ENCODE measurements around the gene MRFAP1L1. TPM values are rescaled to one million over a fixed set of nuclear protein-coding genes. Genes with fewer than 3 reads are reported as not detected.

The MRFAP1L1 gene
- total and polyA plus RNA-seq, 4 donors, result 29.8 to 41.8 (median 30.7) TPM

DNA sequence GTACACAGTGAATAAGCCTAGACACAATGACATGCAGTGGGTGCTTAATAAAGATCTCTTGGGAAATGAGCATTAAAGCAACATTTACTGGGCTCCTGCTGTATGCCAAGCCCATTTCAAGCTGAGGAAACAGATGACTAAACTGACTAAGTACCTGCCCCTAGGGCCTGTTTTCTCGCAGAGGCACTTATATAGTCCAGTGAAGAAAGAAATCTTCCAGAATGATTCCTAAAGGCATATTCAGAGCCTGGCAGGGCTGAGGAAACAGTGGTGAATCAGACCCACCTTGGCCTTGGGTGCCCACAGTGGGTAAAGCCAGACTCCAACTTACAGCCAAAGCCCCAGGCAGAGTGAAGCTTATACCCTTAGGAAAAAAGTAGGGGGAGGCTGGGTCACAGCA, 38.0 kb downstream of the MRFAP1L1 start:
- Histone ChIP-seq H3K27me3 (ENCODE audit: control insufficient read depth in 4 of 4, insufficient read depth in 4 of 4, low read length in 3 of 4) (no peaks in the 10 kb centered on the region), H3K9me3 (ENCODE audit: control insufficient read depth in 4 of 4, low read length in 3 of 4) (no peaks in the 10 kb centered on the region), H3K27ac (ENCODE audit: low read depth in 1 of 2, low read length in 2 of 2) (no peak overlapping the region), H3K36me3 (ENCODE audit: control insufficient read depth in 4 of 4, insufficient read depth in 3 of 4, low read depth in 1 of 4, low read length in 3 of 4) (no peaks in the 10 kb centered on the region), H3K4me1 (ENCODE audit: control insufficient read depth in 4 of 4, insufficient read depth in 4 of 4, low read length in 3 of 4) (peaks cover 5 to 24% (median 21%) of the 10 kb centered on the region in 4 donors), H3K4me3 (ENCODE audit: low read depth in 1 of 3, low read length in 3 of 3) (no peak overlapping the region), H3K9ac (ENCODE audit: low read depth in 1 of 2, low read length in 2 of 2) (no peak overlapping the region)
- DNase-seq (ENCODE audit: low spot score), result no peak
- 97% methylated on average over 1 of the region's 1 CpG for WGBS
- TF ChIP-seq, protein P1, sequence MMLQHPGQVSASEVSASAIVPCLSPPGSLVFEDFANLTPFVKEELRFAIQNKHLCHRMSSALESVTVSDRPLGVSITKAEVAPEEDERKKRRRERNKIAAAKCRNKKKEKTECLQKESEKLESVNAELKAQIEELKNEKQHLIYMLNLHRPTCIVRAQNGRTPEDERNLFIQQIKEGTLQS (IDR thresholded peaks at IDR 0.05), result no peak
- TF ChIP-seq HNF4G (IDR thresholded peaks at IDR 0.05) (no peak), RAD21 (IDR thresholded peaks at IDR 0.05) (no peak), JUND (IDR thresholded peaks at IDR 0.05) (no peak), HNF4A (conservative IDR thresholded peaks at IDR 0.05) (no peak), RXRA (IDR thresholded peaks at IDR 0.05) (no peak), NR2F2 (IDR thresholded peaks at IDR 0.05) (no peak), EGR1 (IDR thresholded peaks at IDR 0.05; ENCODE audit: low read depth in 2 of 2) (no peak)
- TF ChIP-seq, protein P2, sequence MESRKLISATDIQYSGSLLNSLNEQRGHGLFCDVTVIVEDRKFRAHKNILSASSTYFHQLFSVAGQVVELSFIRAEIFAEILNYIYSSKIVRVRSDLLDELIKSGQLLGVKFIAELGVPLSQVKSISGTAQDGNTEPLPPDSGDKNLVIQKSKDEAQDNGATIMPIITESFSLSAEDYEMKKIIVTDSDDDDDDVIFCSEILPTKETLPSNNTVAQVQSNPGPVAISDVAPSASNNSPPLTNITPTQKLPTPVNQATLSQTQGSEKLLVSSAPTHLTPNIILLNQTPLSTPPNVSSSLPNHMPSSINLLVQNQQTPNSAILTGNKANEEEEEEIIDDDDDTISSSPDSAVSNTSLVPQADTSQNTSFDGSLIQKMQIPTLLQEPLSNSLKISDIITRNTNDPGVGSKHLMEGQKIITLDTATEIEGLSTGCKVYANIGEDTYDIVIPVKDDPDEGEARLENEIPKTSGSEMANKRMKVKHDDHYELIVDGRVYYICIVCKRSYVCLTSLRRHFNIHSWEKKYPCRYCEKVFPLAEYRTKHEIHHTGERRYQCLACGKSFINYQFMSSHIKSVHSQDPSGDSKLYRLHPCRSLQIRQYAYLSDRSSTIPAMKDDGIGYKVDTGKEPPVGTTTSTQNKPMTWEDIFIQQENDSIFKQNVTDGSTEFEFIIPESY (IDR thresholded peaks at IDR 0.05), result no peak

DNA sequence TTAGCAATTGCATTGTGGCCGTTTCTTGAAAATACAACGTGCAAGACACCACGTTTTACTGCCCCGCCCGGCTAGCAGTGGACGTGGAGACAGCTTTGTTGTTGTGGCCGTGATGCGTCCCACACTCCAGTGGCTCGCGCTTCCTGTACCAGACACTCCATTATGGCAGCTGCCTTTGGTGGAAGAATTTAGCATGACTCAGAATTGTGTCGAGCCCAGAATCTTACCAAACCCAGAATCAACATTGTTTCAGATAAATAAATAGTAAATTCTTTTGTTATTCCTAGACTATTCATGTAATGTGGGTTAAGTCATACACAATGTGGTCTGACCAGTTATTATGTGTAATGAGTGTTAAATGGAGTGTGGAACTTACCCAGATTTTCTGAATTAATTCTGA, 41.3 kb downstream of the MRFAP1L1 start:
- Histone ChIP-seq H3K9me3 (ENCODE audit: control insufficient read depth in 4 of 4, low read length in 3 of 4) (no peaks in the 10 kb centered on the region), H3K27me3 (ENCODE audit: control insufficient read depth in 4 of 4, insufficient read depth in 4 of 4, low read length in 3 of 4) (peaks cover 0 to 1% (median 0%) of the 10 kb centered on the region in 4 donors), H3K4me3 (ENCODE audit: low read depth in 1 of 3, low read length in 3 of 3) (no peak overlapping the region), H3K4me1 (ENCODE audit: control insufficient read depth in 4 of 4, insufficient read depth in 4 of 4, low read length in 3 of 4) (peaks cover 0 to 2% (median 0%) of the 10 kb centered on the region in 4 donors), H3K9ac (ENCODE audit: low read depth in 1 of 2, low read length in 2 of 2) (no peak overlapping the region), H3K36me3 (ENCODE audit: control insufficient read depth in 4 of 4, insufficient read depth in 3 of 4, low read depth in 1 of 4, low read length in 3 of 4) (no peaks in the 10 kb centered on the region), H3K27ac (ENCODE audit: low read depth in 1 of 2, low read length in 2 of 2) (no peak overlapping the region)
- WGBS, result 84% methylated on average over 11 of the region's 11 CpGs
- TF ChIP-seq RAD21 (IDR thresholded peaks at IDR 0.05), result no peak
- TF ChIP-seq JUND (IDR thresholded peaks at IDR 0.05), result no peak
- TF ChIP-seq, protein P3, sequence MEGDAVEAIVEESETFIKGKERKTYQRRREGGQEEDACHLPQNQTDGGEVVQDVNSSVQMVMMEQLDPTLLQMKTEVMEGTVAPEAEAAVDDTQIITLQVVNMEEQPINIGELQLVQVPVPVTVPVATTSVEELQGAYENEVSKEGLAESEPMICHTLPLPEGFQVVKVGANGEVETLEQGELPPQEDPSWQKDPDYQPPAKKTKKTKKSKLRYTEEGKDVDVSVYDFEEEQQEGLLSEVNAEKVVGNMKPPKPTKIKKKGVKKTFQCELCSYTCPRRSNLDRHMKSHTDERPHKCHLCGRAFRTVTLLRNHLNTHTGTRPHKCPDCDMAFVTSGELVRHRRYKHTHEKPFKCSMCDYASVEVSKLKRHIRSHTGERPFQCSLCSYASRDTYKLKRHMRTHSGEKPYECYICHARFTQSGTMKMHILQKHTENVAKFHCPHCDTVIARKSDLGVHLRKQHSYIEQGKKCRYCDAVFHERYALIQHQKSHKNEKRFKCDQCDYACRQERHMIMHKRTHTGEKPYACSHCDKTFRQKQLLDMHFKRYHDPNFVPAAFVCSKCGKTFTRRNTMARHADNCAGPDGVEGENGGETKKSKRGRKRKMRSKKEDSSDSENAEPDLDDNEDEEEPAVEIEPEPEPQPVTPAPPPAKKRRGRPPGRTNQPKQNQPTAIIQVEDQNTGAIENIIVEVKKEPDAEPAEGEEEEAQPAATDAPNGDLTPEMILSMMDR (IDR thresholded peaks at IDR 0.05; ENCODE audit: low read depth, low read length, missing input control), result no peak
- TF ChIP-seq SP1 (IDR thresholded peaks at IDR 0.05), result no peak
- TF ChIP-seq GABPA (IDR thresholded peaks at IDR 0.05 in 1 of 2, conservative IDR thresholded peaks at IDR 0.05 in 1 of 2), result no peak
- no peak for TF ChIP-seq FOXA1 (IDR thresholded peaks at IDR 0.05)
- TF ChIP-seq, protein P4, sequence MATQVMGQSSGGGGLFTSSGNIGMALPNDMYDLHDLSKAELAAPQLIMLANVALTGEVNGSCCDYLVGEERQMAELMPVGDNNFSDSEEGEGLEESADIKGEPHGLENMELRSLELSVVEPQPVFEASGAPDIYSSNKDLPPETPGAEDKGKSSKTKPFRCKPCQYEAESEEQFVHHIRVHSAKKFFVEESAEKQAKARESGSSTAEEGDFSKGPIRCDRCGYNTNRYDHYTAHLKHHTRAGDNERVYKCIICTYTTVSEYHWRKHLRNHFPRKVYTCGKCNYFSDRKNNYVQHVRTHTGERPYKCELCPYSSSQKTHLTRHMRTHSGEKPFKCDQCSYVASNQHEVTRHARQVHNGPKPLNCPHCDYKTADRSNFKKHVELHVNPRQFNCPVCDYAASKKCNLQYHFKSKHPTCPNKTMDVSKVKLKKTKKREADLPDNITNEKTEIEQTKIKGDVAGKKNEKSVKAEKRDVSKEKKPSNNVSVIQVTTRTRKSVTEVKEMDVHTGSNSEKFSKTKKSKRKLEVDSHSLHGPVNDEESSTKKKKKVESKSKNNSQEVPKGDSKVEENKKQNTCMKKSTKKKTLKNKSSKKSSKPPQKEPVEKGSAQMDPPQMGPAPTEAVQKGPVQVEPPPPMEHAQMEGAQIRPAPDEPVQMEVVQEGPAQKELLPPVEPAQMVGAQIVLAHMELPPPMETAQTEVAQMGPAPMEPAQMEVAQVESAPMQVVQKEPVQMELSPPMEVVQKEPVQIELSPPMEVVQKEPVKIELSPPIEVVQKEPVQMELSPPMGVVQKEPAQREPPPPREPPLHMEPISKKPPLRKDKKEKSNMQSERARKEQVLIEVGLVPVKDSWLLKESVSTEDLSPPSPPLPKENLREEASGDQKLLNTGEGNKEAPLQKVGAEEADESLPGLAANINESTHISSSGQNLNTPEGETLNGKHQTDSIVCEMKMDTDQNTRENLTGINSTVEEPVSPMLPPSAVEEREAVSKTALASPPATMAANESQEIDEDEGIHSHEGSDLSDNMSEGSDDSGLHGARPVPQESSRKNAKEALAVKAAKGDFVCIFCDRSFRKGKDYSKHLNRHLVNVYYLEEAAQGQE (IDR thresholded peaks at IDR 0.05), result no peak
- TF ChIP-seq, protein P5, sequence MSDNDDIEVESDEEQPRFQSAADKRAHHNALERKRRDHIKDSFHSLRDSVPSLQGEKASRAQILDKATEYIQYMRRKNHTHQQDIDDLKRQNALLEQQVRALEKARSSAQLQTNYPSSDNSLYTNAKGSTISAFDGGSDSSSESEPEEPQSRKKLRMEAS (IDR thresholded peaks at IDR 0.05), result no peak
- TF ChIP-seq EGR1 (IDR thresholded peaks at IDR 0.05; ENCODE audit: low read depth in 2 of 2), result no peak
- TF ChIP-seq HNF4G (IDR thresholded peaks at IDR 0.05), result no peak
- TF ChIP-seq HNF4A (conservative IDR thresholded peaks at IDR 0.05), result no peak
- TF ChIP-seq YY1 (IDR thresholded peaks at IDR 0.05), result no peak
- TF ChIP-seq FOXA2 (IDR thresholded peaks at IDR 0.05), result no peak
- TF ChIP-seq, protein P1 (IDR thresholded peaks at IDR 0.05), result no peak
- TF ChIP-seq, protein P2 (IDR thresholded peaks at IDR 0.05), result no peak
- TF ChIP-seq NR2F2 (IDR thresholded peaks at IDR 0.05), result no peak
- TF ChIP-seq RXRA (IDR thresholded peaks at IDR 0.05), result no peak
- TF ChIP-seq TAF1 (conservative IDR thresholded peaks at IDR 0.05), result no peak
- no peak for DNase-seq (ENCODE audit: low spot score)
